K562 (cell line): Measurements from ENCODE around the gene MAPK4. TPM values are rescaled to one million over a fixed set of nuclear protein-coding genes. Genes with fewer than 3 reads are reported as not detected.

Source experiments
- ATAC-seq: fragments of 200-7000 bp; cut with Tn5 transposase; 3 replicates; pipeline ENCODE4 v1.9.1; 2020; ENCODE audit warnings: moderate library complexity
- BruUV-seq: library from RNA; stranded (reverse); fragments of 400-500 nt; replicated peaks from 2 replicates; lab custom pipeline; 2021; lab: Mats Ljungman, UMichigan
- CTCF ChIA-PET: fragments of 300-600 bp; formaldehyde crosslinking; extraction: SDS; loops from one replicate; lab custom pipeline; 2021; ENCODE audit warnings: low intra/inter-chr PET ratio; lab: Yijun Ruan, JAX
- POLR2A ChIA-PET: fragments of 300-600, 350-650 bp; sonication (Branson Sonifier 250); formaldehyde crosslinking; extraction: SDS; loops from one replicate; lab custom pipeline; 2021; ENCODE audit warnings: antibody characterized with exemption, inconsistent platforms; lab: Yijun Ruan, JAX
- DNase-seq, 4 experiments: peaks; one replicate each; pipeline versions ENCODE4 v3.0.0 to v3.0.0-alpha.2; 2011 to 2018; ENCODE audit warnings: low spot score in 3 of 4, mixed read lengths in 3 of 4; ENCODE audit errors: extremely low read depth in 1 of 4
- FAIRE-seq: peaks from 2 replicates; lab custom pipeline; 2011; peaks lifted over from hg19 to GRCh38; lab: Jason Lieb, UNC
- H2AFZ ChIP-seq: 2 replicates; pipeline ENCODE4 v1.6.0; 2011; ENCODE audit warnings: low read depth, low read length, control low read depth, inconsistent platforms
- H3K27ac ChIP-seq: fragments of 200-600 bp; 3 replicates; pipeline ENCODE4 v1.8.0; 2011; ENCODE audit warnings: low read depth, mild to moderate bottlenecking, control low read depth, inconsistent platforms, low read length, moderate library complexity, mixed read lengths; ENCODE audit errors: extremely low read depth
- H3K27me3 ChIP-seq, 2 experiments: fragments of 300-600 bp in 1 of 2; 2 replicates in 1 of 2; 3 replicates in 1 of 2; pipeline versions ENCODE4 v1.6.0 to v1.8.0; 2011; ENCODE audit warnings: inconsistent platforms in 2 of 2, low read length in 2 of 2, mild to moderate bottlenecking in 1 of 2, mixed read lengths in 1 of 2, moderate library complexity in 1 of 2; ENCODE audit not compliant: control insufficient read depth in 2 of 2, insufficient read depth in 2 of 2
- H3K36me3 ChIP-seq: fragments of 300-600 bp; 3 replicates; pipeline ENCODE4 v1.8.0; 2011; ENCODE audit warnings: mild to moderate bottlenecking, low read length, inconsistent platforms; ENCODE audit not compliant: control insufficient read depth, insufficient read depth
- H3K4me1 ChIP-seq, 2 experiments: fragments of 200-600 bp in 1 of 2; replicated peaks in 1 of 2; 2 replicates in 1 of 2; 3 replicates in 1 of 2; pipeline versions ENCODE4 v1.5.1 to v1.8.0; 2011; ENCODE audit warnings: inconsistent platforms in 2 of 2, low read length in 2 of 2, mild to moderate bottlenecking in 1 of 2, mixed read lengths in 1 of 2, moderate library complexity in 1 of 2; ENCODE audit not compliant: control insufficient read depth in 2 of 2, insufficient read depth in 2 of 2
- H3K4me2 ChIP-seq: 2 replicates; pipeline ENCODE4 v1.6.1; 2011; ENCODE audit warnings: low read length, control low read depth, inconsistent platforms, mixed read lengths; ENCODE audit not compliant: insufficient read depth
- H3K4me3 ChIP-seq: fragments of 200-600 bp; sonication (generic), shearing (Covaris generic); 2 replicates; pipeline ENCODE4 v1.5.1; 2016; ENCODE audit warnings: control low read depth, inconsistent platforms
- H3K79me2 ChIP-seq: fragments of 200-600 bp; 3 replicates; pipeline ENCODE4 v1.8.0; 2011; ENCODE audit warnings: low read length, inconsistent platforms; ENCODE audit not compliant: control insufficient read depth, insufficient read depth
- H3K9ac ChIP-seq, 2 experiments: 2 replicates each; pipeline versions ENCODE4 v1.6.0 to v1.6.1; 2011; ENCODE audit warnings: low read depth in 2 of 2, low read length in 2 of 2, control low read depth in 1 of 2, inconsistent platforms in 1 of 2, mild to moderate bottlenecking in 1 of 2, mixed read lengths in 1 of 2; ENCODE audit not compliant: insufficient read depth in 1 of 2
- H3K9me1 ChIP-seq: one replicate; pipeline ENCODE4 v1.6.0; 2011; ENCODE audit warnings: inconsistent platforms, mild to moderate bottlenecking, low read length, moderate library complexity; ENCODE audit not compliant: control insufficient read depth, insufficient read depth
- H3K9me3 ChIP-seq: replicated peaks from 2 replicates; pipeline ENCODE4 v1.5.1; 2011; ENCODE audit warnings: low read depth, low read length, inconsistent platforms; ENCODE audit not compliant: control insufficient read depth, insufficient read depth
- H4K20me1 ChIP-seq: replicated peaks from 2 replicates; pipeline ENCODE4 v1.6.1; 2011; ENCODE audit warnings: low read length, inconsistent platforms, mixed read lengths; ENCODE audit not compliant: control insufficient read depth, insufficient read depth
- NCOA1 ChIP-seq: fragments of 450-650 bp; IDR thresholded peaks from 2 replicates; pipeline ENCODE4 v1.6.1; 2016; ENCODE audit warnings: low read depth
- NCOA4 ChIP-seq: fragments of 450-650 bp; IDR thresholded peaks from 2 replicates; pipeline ENCODE4 v1.6.1; 2018; ENCODE audit warnings: mild to moderate bottlenecking; ENCODE audit not compliant: partially characterized antibody
- PHB2 ChIP-seq: fragments of 450-650 bp; IDR thresholded peaks from 2 replicates; pipeline ENCODE4 v1.6.1; 2017; ENCODE audit warnings: low read depth
- SIN3A ChIP-seq, 2 experiments: fragments of 150-350 bp in 1 of 2; IDR thresholded peaks; 2 replicates each; pipeline ENCODE4 v1.6.1; 2011 to 2016; ENCODE audit warnings: borderline replicate concordance in 2 of 2, low read depth in 2 of 2, low read length in 2 of 2, mild to moderate bottlenecking in 2 of 2, moderate library complexity in 2 of 2; ENCODE audit not compliant: control insufficient read depth in 1 of 2
- TCFL5 ChIP-seq: fragments of 250-450 bp; sonication (Bioruptor Pico); conservative IDR thresholded peaks from 2 replicates; pipeline ENCODE4 v1.6.1; 2021; ENCODE audit warnings: mild to moderate bottlenecking, moderate library complexity, matching md5 sums
- XRCC3 ChIP-seq: fragments of 450-650 bp; IDR thresholded peaks from 2 replicates; pipeline ENCODE4 v1.6.1; 2017; ENCODE audit warnings: mild to moderate bottlenecking, moderate library complexity
- WGBS: fragments of 100-300 bp; shearing (Covaris generic); methylation state at CpG from one replicate; pipeline ENCODE4 v1.1.6; 2016; ENCODE audit warnings: low coverage, mixed read lengths; ENCODE audit not compliant: insufficient coverage; ENCODE audit errors: missing lambda C conversion rate; 5-methylcytosine and 5-hydroxymethylcytosine counted together
- in situ Hi-C: fragments of 300-500 bp; cut with MboI; formaldehyde crosslinking; loops from 4 replicates; pipeline ENCODE4 v1.15.0; 2018; ENCODE audit warnings: inconsistent platforms, mixed read lengths
- intact Hi-C: fragments of 100-400 bp; cut with micrococcal nuclease; formaldehyde crosslinking; loops from 2 replicates; pipeline ENCODE4 v1.14.2; 2022
- polyA plus RNA-seq, 8 experiments: library from polyadenylated mRNA; depleted of rRNA in 4 of 8; stranded (reverse) in 5 of 8; unstranded in 3 of 8; fragments of >200 nt; fragmentation: Nextera tagmentation in 2 of 8; fragmentation: Illumina TruSeq in 1 of 8; extraction: Ambion mirVana in 2 of 8; extraction: Trizol in 1 of 8; gene quantifications; 2 replicates each; pipeline versions ENCODE4 v1.2.1 to v1.2.3, GENCODE V29; 2011 to 2014; ENCODE audit warnings: inconsistent platforms in 1 of 8, missing spikeins in 1 of 8
- total RNA-seq, 7 experiments: library from RNA; depleted of rRNA in 6 of 7; stranded (reverse); fragments of >200 nt in 6 of 7; fragmentation: Illumina TruSeq in 2 of 7; extraction: Trizol in 2 of 7; gene quantifications; 2 replicates each; pipeline versions ENCODE4 v1.2.1 to v1.2.3, GENCODE V29; 2011 to 2021; ENCODE audit warnings: low replicate concordance in 1 of 7
- TF ChIP-seq, protein P1 (sequence below): fragments of 450-650 bp; IDR thresholded peaks from 2 replicates; pipeline ENCODE4 v1.6.1; 2016; ENCODE audit warnings: mild to moderate bottlenecking, moderate library complexity

MAPK4 gene
- total and polyA plus RNA-seq, 9 of the 15 experiments (the other 6 are each of a cell fraction or from before 2014, with no cell fraction given): not detected

DNA sequence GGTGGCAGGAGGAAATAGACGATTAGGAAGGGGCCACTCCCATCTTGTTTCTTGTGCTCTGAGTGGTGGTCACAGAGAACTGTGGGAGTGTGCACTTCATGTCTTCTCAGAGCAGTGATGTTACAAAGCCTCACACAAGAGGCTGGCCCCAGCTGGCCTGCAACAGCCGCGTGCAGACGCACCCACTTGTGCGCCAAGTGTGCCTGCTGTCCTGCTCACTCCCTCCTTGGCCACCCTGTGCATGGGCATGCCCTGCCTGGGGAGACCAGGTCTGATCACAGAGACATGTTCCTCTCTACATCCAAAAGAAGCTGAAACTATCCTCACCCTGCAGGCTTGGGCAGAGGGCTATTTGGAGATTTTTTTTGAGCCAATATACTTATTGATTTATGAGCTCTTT lies 151.5 kb downstream of the MAPK4 start:
- in situ Hi-C loops: no loop called here
- ATAC-seq: no peak
- H3K9ac ChIP-seq: no peak overlapping the region
- TF ChIP-seq, protein P1, sequence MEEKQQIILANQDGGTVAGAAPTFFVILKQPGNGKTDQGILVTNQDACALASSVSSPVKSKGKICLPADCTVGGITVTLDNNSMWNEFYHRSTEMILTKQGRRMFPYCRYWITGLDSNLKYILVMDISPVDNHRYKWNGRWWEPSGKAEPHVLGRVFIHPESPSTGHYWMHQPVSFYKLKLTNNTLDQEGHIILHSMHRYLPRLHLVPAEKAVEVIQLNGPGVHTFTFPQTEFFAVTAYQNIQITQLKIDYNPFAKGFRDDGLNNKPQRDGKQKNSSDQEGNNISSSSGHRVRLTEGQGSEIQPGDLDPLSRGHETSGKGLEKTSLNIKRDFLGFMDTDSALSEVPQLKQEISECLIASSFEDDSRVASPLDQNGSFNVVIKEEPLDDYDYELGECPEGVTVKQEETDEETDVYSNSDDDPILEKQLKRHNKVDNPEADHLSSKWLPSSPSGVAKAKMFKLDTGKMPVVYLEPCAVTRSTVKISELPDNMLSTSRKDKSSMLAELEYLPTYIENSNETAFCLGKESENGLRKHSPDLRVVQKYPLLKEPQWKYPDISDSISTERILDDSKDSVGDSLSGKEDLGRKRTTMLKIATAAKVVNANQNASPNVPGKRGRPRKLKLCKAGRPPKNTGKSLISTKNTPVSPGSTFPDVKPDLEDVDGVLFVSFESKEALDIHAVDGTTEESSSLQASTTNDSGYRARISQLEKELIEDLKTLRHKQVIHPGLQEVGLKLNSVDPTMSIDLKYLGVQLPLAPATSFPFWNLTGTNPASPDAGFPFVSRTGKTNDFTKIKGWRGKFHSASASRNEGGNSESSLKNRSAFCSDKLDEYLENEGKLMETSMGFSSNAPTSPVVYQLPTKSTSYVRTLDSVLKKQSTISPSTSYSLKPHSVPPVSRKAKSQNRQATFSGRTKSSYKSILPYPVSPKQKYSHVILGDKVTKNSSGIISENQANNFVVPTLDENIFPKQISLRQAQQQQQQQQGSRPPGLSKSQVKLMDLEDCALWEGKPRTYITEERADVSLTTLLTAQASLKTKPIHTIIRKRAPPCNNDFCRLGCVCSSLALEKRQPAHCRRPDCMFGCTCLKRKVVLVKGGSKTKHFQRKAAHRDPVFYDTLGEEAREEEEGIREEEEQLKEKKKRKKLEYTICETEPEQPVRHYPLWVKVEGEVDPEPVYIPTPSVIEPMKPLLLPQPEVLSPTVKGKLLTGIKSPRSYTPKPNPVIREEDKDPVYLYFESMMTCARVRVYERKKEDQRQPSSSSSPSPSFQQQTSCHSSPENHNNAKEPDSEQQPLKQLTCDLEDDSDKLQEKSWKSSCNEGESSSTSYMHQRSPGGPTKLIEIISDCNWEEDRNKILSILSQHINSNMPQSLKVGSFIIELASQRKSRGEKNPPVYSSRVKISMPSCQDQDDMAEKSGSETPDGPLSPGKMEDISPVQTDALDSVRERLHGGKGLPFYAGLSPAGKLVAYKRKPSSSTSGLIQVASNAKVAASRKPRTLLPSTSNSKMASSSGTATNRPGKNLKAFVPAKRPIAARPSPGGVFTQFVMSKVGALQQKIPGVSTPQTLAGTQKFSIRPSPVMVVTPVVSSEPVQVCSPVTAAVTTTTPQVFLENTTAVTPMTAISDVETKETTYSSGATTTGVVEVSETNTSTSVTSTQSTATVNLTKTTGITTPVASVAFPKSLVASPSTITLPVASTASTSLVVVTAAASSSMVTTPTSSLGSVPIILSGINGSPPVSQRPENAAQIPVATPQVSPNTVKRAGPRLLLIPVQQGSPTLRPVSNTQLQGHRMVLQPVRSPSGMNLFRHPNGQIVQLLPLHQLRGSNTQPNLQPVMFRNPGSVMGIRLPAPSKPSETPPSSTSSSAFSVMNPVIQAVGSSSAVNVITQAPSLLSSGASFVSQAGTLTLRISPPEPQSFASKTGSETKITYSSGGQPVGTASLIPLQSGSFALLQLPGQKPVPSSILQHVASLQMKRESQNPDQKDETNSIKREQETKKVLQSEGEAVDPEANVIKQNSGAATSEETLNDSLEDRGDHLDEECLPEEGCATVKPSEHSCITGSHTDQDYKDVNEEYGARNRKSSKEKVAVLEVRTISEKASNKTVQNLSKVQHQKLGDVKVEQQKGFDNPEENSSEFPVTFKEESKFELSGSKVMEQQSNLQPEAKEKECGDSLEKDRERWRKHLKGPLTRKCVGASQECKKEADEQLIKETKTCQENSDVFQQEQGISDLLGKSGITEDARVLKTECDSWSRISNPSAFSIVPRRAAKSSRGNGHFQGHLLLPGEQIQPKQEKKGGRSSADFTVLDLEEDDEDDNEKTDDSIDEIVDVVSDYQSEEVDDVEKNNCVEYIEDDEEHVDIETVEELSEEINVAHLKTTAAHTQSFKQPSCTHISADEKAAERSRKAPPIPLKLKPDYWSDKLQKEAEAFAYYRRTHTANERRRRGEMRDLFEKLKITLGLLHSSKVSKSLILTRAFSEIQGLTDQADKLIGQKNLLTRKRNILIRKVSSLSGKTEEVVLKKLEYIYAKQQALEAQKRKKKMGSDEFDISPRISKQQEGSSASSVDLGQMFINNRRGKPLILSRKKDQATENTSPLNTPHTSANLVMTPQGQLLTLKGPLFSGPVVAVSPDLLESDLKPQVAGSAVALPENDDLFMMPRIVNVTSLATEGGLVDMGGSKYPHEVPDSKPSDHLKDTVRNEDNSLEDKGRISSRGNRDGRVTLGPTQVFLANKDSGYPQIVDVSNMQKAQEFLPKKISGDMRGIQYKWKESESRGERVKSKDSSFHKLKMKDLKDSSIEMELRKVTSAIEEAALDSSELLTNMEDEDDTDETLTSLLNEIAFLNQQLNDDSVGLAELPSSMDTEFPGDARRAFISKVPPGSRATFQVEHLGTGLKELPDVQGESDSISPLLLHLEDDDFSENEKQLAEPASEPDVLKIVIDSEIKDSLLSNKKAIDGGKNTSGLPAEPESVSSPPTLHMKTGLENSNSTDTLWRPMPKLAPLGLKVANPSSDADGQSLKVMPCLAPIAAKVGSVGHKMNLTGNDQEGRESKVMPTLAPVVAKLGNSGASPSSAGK: no peak
- TF ChIP-seq NCOA4 (no peak), NCOA1 (no peak), PHB2 (no peak), TCFL5 (no peak), SIN3A (IDR thresholded peaks at IDR 0.05; ENCODE audit: borderline replicate concordance in 2 of 2, control insufficient read depth in 1 of 2, low read depth in 2 of 2, low read length in 2 of 2) (no peak), XRCC3 (no peak)
- no peaks in the 10 kb centered on the region for H3K9me3 ChIP-seq
- 0% methylated on average over 1 of the region's 5 CpGs for WGBS
- H4K20me1 ChIP-seq: no peaks in the 10 kb centered on the region
- H3K36me3 ChIP-seq: no peaks in the 10 kb centered on the region
- 0 out of 5 replicates have a peak, but pooled peaks cover 0 to 8% of the 10 kb centered on the region in 2 experiments for H3K27me3 ChIP-seq
- no peaks in the 10 kb centered on the region for H3K9me1 ChIP-seq
- H3K4me2 ChIP-seq: no peak overlapping the region
- no peak overlapping the region for H3K4me3 ChIP-seq
- ChIA-PET CTCF (no interaction called here), POLR2A (no interaction called here)
- no peak overlapping the region for H3K27ac ChIP-seq
- H3K4me1 ChIP-seq: no peaks in the 10 kb centered on the region
- FAIRE-seq: no peak
- no TSS peak for BruUV-seq
- DNase-seq: no peak
- intact Hi-C loops: no loop called here
- H2AFZ ChIP-seq: no peak overlapping the region
- no peaks in the 10 kb centered on the region for H3K79me2 ChIP-seq
